DMS153 treated with DMSO at 0.1 percent for 48 hours (cell line): ENCODE results near the gene NFIB.

Experiments
- DNase-seq: peaks from one replicate; lab custom pipeline; 2025; ENCODE audit not compliant: unreplicated experiment; lab: John Stamatoyannopoulos, UW

The NFIB gene

DNA sequence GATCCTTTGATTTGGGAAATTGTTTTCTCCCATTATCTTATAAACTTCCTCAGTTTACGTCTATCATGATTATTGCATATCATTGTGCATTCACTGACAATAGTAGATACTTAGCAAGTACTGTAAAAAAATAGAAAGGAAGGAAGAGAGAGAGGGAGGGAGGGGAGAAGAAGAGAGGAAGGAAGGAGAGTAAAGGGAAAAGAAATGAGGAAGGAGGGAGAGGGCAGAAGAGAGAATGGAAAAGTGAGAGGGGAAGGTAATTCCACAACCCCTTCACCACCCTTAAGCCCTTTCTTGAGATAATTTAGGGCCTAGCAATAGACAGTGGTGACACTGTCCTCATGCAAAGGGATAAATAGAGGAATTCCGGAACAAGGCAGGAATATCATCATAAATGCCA is 64.4 kb downstream of the NFIB start:
- DNase-seq = no peak

DNA sequence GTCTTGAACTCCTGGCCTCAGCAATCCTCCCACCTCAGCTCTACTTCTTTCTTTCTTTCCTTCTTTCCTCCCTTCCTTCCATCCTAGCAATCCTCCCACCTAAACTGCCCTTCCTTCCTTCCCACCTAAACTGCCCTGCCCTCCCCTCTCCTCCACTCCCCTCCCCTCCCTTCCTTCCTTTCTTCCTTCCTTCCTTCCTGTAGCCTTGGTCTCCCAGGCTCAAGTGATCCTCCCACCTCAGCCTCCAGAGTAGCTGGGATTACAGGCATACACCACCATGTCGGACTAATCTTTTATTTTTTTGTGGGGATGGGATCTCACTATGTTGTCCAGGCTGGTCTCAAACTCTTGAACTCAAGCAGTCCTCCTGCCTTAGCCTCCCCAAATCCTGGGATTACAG is 65.8 kb downstream of the NFIB start:
- DNase-seq = no peak

DNA sequence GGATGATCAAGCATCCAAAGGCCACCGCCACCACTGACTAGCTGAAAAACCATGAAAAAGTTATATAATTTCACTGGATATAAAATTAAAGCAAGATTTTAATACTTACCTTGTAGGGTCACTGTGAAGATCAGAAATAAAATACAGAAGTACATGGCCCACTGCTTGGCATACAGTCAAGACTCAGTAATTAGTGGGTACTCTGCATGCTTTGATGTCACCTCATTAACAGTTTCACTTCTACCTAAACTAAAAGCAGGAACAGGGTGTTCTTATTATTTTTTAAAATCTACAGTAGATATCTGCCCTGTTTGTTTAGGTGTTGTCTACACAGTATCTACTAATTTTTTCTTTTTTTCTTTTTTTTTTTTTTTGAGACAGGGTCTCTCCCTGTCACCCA is 66.4 kb downstream of the NFIB start:
- DNase-seq = no peak

DNA sequence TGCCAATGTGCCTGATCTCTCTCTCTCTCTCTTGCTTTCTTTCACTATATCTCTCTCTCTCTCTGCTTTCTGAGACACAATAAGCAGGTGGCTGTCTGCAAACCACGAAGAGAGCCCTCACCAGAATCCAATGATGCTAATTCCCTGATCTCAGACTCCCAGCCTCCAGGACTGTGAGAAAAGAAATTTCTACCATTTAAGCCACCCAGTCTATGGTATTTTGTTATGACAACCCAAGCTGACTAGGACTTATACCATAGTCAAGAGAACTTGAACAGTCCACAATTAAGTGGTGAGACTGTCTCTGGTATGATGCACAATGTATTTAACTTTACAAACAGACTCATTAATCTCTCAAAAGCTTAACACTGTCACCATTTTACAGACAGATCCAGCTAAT is 67.0 kb downstream of the NFIB start:
- no peak for DNase-seq

DNA sequence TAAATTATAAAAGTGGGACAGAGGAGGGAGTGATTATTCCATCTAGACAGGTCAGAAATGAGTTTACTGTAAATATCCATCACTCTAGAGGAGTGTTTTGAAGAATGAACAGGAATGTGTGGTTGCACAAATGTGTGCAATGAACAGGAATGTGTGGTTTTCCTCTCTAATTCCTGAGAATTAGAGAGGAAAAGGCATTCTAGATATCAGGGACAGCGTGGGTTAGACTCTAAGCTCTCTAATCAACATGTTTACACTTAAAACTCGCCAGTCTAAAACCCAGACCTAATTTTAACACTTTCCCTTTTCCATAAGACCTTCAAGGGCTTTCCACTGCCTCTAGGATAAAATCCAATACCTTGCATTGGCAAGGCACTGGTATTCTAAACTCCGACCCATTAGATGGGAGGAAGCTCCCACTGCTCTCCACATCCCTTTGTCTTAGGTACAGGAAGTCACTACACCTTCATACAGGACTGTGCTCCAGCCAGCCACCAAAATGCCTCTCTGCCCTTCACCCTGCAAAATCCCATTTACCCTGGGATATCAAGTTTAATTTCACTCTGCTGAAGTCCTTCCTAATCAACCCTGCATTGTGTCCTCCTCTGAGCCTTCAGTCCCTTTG is 67.9 kb downstream of the NFIB start:
- DNase-seq = no peak

DNA sequence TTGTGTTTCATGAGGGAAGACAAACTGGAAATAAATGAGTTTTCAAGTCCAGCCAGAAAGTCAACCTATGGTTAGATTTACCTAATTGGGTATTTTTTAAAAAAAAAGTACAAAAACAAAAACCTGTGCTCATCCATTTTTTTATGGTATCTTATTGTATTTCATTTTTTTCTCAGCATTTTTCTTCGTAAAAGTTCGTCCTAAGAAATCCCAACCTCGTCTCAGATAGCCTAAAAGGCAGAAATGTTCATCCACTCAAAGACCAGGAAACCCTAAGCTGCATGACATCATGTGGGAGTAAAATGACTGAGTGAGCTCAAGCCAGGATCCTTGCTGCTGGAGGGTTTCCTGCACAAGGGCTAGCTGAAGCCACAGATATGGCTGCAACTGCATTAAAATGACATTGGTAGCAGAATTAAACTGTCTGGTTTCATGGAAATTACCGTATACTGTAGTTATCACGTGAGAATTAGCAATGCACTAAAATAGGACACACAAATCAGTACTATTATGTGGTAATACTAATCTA is 70.4 kb downstream of the NFIB start:
- no peak for DNase-seq

DNA sequence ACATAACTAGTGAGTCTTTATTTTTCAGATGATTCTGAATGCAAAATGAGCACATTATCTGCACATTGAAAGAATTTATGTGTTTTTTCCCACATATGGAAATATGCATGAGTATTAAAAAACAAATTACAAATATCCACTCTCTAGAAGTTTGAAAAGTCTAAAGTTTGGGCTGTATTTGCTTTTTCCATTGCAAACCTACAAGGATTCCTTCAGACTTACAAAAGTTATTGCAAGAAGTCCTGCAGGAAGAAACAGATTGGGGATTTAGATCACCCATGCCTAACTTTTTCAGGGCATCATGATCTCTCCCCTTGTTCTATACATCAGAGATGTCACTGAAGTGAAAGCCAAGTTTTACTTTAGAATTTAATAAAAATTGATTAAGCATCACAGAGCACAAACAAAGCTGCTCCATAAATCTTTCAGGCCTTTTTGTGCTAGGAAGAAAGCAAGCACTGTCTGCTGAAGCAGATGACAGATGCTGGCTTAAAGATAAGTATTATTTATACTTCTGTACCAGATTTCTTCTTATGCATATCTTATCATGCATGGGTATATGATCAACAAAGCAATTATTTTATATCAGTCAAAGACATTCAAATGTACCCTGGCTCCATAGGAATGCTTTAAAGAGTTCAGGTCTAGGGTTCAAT is 71.7 kb downstream of the NFIB start:
- no peak for DNase-seq

DNA sequence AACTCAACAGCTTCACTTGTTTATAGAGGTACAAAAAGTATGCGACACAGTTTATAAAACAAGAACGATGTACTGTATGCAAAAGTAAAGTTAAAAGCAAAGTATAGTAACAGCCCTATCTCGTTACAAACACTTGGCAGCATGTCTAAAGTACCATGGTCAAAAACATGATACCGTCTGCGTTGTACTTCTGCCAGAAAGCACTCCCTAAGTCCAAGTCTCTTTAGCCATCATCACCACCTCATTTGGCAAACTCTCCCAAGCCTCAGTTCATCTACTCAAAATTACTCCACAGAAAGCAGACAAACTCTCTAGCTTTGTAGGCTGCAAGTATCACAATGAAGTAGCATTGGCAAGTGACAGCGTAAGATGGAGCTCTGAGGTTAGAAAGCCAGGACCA is 73.4 kb downstream of the NFIB start:
- no peak for DNase-seq

DNA sequence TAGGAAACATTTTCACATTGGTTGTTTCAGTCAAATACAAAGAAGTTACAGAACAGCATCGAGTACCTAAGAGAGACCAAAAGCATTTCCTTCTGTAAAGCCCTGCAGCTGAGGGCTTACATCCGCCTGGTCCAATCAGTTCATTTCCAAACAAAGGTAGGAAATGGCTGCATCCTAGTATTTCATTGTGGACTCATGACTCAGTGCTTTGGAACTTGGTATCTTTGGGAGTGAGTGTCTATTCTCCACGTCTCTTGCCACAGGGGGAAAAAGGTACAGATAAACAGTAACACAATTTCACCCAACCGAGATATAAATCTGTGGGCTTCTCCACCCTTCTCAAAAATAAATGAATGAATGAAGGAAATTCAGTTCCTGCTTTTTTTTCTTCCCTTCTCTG is 75.4 kb downstream of the NFIB start:
- no peak for DNase-seq

DNA sequence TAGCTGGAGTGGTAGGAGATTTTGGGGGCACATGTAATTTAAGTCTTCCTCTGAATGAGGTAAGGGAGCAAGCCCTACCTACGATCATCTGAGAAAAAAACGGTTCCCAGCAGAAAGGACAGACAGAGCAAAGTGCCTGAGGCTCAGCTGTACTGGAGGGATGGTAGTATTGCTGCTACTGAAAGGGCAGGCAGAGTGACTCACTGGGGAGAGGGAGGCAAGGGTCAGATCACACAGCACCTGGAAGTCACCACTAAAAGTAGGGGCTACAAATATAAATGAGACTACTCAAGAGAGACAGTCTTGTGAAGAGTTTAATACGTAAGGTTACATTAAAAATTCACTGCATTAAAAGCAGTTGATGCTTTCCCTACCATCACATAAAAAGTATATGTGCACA is 75.9 kb downstream of the NFIB start:
- no peak for DNase-seq

DNA sequence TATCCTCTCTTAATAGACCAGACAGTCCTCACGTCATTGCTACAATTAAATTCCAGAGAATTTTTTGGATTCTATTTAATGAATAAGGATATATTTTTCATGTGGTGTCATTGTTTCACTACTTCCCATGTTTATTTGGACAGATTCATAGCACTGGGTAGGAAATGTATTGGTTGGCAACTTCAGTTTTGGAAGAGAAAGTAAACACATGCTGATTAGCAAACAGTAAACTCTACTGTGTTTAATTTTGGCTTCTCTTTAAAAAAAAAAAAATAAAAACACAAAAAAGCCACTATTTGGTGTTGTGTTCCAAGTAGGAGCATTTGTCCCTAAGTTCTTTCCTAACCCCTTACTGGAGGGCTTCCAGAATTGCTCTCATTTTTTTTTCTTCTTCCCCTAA is 77.3 kb downstream of the NFIB start:
- no peak for DNase-seq

DNA sequence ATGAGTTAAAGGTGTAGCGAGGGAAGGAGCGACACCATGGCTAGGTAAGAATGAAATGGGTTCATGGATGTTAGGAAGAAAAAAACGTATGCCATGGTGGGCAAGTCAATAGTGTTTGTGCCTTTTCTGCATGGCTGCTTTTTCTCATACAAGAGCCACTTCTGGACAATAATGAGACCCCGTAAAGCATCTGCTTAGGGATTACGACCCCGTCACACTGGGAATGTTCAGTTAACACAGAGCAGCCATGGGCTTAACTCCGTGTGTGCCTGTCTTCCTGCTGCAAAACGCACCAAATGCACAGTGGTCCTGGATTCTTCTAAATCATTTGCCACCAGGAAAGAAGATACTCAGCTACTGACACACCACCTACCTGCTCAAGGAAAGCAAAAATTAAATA is 81.8 kb downstream of the NFIB start:
- DNase-seq = no peak

DNA sequence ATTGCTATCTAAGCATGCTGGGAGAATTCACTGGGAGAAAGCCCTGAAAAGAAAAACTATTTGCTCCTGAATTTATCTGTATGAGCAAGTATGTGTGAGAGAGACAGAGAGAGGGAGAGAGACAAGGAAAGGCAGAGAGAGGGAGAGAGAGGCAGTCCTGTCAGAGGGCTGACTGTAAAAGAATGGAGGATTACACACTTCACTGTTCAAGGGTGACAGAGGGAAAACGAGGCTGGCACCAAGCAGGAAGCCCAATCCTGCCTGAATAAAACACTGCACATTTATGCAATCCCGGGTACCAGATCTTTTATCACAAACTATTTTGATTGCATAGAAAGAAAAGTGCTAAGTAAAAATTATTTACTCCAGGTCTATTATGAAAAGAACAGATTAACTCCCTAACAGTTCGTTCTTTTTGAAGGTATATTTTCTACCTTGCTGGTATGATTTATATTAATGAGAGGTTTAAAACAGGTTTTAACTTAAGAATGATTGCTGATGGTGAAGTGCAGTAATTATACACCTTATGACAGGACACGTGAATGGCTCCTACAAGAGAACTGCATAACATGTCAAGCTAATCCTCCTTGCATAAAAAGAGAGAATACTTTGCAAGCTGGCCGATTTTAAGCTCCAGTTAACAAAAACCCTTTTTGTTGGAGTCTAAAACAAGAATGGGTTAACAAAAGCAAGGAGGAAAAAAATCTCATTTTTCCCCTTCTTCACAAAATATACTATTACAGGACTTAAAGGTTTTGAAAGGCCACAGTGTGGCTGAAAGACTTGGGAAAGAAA is 82.5 kb downstream of the NFIB start:
- DNase-seq = no peak

DNA sequence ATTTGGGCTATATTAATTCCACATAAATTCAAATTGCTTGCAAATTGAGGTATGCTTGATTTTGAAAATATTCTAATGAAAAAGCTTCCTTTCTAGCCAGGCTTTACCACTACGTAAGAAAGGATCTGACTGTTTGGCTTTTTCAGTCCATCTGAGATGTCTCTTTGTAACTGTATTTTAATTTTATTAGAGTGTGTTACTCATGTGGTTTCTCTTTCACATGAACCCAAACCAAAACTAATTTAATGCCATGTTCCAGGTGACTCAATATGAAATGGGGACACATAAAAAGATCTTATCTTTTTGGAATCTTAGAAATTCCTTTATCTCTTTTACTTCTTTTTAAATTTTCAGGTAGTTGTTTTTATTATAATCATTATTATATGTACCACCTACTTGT is 85.3 kb downstream of the NFIB start:
- no peak for DNase-seq

DNA sequence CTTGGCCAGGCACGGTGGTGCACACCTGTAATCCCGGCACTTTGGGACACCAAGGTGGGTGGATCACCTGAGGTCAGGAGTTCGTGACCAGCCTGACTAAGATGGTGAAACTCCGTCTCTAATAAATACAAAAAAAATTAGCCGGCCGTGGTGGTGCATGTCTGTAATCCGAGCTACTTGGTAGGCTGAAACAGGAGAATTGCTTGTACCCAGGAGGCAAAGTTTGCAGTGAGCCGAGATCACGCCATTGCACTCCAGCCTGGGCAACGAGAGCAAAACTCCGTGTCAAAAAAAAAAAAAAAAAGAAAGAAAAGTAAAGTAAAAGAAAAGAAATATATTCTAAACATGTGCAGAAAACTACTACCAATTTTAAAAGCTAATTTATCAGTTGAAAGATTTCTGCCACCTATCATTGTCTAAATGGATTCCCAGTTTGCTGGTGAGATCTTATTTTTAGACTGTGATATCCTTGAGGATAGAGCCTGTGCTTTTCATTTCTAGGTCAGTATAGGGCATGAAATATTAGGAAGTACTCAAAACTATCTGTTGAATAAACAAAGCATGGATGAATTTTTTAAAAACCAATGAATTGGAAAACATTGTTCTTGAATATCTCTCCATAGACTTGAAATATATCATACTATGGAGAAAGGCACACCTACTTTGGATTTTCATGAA is 86.9 kb downstream of the NFIB start:
- DNase-seq = no peak

DNA sequence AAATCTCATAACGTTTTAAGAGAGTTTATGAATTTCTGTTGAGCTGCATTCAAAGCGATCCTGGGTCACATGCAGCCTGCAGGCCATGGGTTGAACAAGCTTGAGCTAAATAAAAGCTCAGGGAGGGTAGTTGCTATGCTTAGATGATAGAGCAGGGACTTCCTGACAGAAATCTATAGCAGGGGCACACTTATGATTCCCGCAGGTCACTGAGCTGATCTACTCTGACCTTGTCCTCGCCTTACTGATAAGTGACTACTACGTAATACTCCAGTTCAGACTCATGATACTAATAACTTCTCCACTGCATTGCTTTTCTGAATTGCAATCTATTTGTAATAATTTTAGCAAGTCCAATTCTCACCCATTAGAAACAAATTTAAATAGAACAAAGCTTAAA is 90.9 kb downstream of the NFIB start:
- no peak for DNase-seq

DNA sequence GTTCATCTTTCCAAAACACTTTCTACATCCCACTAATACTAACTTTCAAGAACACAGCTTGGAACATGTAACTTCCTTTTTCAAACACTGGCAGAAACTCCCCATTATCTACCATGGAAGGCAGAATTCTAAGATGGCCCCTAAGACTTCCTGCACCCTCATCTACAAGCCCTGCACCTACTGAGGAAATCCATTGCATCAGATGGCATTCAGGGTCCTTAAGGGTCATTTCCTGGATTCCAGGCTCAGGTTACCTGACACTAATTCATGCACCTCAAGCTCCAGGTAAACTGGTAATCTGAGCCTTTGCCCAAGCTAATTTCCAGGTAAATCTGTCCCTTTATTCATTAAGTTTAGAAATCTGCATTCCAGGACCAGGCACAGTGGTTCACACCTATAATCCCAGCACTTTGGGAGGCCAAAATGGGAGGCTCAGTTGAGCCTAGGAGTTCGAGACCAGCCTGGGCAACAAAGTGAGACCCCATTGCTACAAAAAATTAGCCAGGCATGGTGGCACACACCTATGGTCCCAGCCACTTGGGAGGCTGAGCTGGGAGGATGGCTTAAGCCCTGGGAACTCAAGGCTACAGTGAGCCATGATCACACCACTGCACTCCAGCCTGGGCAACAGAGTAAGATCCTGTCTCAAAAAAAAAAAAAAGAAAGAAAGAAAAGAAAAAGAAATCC is 91.6 kb downstream of the NFIB start:
- DNase-seq = no peak

DNA sequence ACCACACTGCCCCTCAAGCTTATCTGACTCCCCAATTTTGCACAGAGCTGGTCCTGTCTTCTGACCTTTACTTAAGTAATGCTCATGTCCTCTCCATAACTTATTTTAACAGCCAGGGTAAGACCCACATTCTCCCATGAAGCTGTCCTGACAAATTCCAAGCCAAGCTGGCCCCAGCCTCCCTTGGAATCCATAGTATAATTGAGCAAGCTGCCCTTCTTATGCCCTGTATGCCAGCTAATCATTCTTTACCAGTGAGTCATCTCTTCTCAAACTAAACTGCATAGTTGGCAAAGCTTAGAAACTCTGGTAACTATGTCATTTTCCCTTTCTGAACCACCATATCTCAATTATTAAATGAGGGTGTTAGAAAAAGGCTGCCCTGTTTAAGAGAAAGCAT is 92.4 kb downstream of the NFIB start:
- no peak for DNase-seq

DNA sequence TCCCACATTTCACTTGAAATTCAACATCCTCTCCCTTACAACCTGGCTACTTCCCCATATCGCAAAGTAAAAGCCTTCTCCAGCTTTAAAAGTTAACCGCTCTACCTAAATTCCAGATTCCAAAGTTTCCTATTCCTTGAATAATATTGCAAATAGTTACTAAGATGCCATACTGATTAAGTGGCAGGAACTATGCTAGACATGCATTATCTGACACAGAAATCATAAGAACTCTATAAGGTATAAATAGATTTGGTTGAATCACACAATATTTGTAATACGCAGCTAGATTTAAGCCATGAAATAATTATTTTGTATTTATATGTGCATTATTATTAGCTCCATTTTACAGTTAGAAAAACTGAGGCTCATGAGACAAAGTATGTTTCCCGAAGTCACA is 92.8 kb downstream of the NFIB start:
- no peak for DNase-seq

DNA sequence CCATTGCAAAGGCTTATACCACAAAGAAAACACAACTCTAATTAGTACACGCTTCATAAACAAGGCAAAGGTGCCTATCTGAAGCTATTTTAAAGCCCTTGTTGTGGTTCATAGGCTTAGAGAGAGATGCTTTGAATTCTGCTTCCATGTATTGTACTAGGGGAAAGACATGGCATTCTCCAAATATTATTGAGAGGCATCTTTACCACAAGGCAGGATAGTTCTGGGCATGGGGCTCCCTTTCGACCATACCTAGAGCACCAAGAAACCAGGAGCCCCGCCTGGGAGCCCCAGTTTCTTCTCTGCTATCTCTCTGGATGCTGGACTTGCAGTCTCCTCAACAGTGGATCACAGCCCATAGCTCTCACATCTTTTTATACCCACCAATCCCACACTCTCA is 93.7 kb downstream of the NFIB start:
- no peak for DNase-seq

DNA sequence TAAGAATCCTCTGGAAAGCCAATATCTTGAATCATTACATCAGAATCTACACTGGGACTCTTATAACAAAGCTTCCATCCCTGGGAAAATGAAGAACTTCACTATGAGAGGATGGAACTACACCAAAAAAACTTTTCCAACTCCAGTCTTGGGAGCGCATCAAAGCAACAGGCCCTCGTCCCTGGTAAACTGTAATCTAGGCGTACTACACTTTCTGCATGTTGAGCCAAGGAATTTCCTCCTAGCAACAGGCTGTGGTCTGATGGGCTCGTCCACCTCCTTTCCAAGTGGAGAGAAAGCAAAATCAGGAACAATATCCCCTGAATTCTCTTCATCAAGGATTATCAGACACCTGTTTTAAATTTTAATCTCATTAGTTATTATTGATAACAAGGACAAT is 94.1 kb downstream of the NFIB start:
- DNase-seq = no peak
